CD4-positive, alpha-beta memory T cell (primary cell): Measurements from ENCODE around the gene TMC3. TPM values are rescaled to one million over a fixed set of nuclear protein-coding genes. Genes with fewer than 3 reads are reported as not detected.
"Not testable (repeated sequence)": the region's sequence is repeated elsewhere in the genome, so short reads cannot be mapped to it uniquely, and the experiment has no call there.

ENCODE experiments used
- CTCF ChIA-PET: fragments of 350-600 bp; sonication (Branson Sonifier 250); formaldehyde crosslinking; loops from one replicate; lab custom pipeline; 2021; ENCODE audit warnings: inconsistent platforms; ENCODE audit not compliant: partially characterized antibody; lab: Charles Lee
- POLR2A ChIA-PET: fragments of 350-600 bp; sonication (Branson Sonifier 250); formaldehyde crosslinking; loops from one replicate; lab custom pipeline; 2021; ENCODE audit not compliant: partially characterized antibody; lab: Charles Lee
- DNase-seq, 5 donors: peaks; one replicate each; pipeline versions ENCODE4 v3.0.0 to v3.0.0-alpha.2; 2020 to 2022; ENCODE audit warnings: mixed read lengths in 1 of 5
- H3K27ac ChIP-seq: one replicate; pipeline ENCODE4 v1.7.0; 2013; ENCODE audit warnings: low read depth, low read length
- H3K27me3 ChIP-seq: 2 replicates; pipeline ENCODE4 v1.7.0; 2013; ENCODE audit warnings: mild to moderate bottlenecking, low read length, moderate library complexity; ENCODE audit not compliant: insufficient read depth
- H3K36me3 ChIP-seq: 2 replicates; pipeline ENCODE4 v1.7.0; 2013; ENCODE audit warnings: mild to moderate bottlenecking, low read length, moderate library complexity; ENCODE audit not compliant: insufficient read depth
- H3K4me1 ChIP-seq: 2 replicates; pipeline ENCODE4 v1.7.0; 2013; ENCODE audit warnings: mild to moderate bottlenecking, low read length, moderate library complexity; ENCODE audit not compliant: insufficient read depth
- H3K4me3 ChIP-seq, 2 donors: one replicate each; pipeline ENCODE4 v1.7.0; 2013; ENCODE audit warnings: low read length in 2 of 2, mild to moderate bottlenecking in 1 of 2
- H3K9me3 ChIP-seq, 2 donors: one replicate each; pipeline ENCODE4 v1.7.0; 2013; ENCODE audit warnings: low read length in 2 of 2, control low read depth in 1 of 2; ENCODE audit not compliant: control insufficient read depth in 1 of 2
- H3K27ac Mint-ChIP-seq, 7 donors: one replicate each; pipeline ENCODE4 v1.8.0; 2020 to 2021; ENCODE audit warnings: mixed read lengths in 7 of 7, mild to moderate bottlenecking in 6 of 7, inconsistent platforms in 3 of 7, moderate library complexity in 3 of 7
- H3K27me3 Mint-ChIP-seq, 2 donors: one replicate each; pipeline ENCODE4 v1.8.0; 2020 to 2021; ENCODE audit warnings: mixed read lengths in 2 of 2
- H3K36me3 Mint-ChIP-seq, 2 donors: one replicate each; pipeline ENCODE4 v1.8.0; 2020 to 2021; ENCODE audit warnings: mixed read lengths in 2 of 2, inconsistent platforms in 1 of 2, mild to moderate bottlenecking in 1 of 2
- H3K4me1 Mint-ChIP-seq, 4 donors: one replicate each; pipeline ENCODE4 v1.8.0; 2020 to 2021; ENCODE audit warnings: mixed read lengths in 4 of 4, mild to moderate bottlenecking in 1 of 4
- H3K4me3 Mint-ChIP-seq, 8 donors: one replicate each; pipeline ENCODE4 v1.8.0; 2020 to 2021; ENCODE audit warnings: mixed read lengths in 8 of 8, mild to moderate bottlenecking in 7 of 8, moderate library complexity in 6 of 8, inconsistent platforms in 3 of 8
- H3K9me3 Mint-ChIP-seq, 8 donors: one replicate each; pipeline ENCODE4 v1.8.0; 2020 to 2021; ENCODE audit warnings: mixed read lengths in 8 of 8, mild to moderate bottlenecking in 5 of 8, inconsistent platforms in 3 of 8, moderate library complexity in 1 of 8
- intact Hi-C: fragments of 100-400 bp; cut with micrococcal nuclease; formaldehyde crosslinking; loops from one replicate; pipeline ENCODE4 v1.15.1; 2023
- polyA plus RNA-seq, 2 donors: library from polyadenylated mRNA; unstranded; fragments of 300-500 nt; fragmentation: Illumina TruSeq; gene quantifications; one replicate each; pipeline ENCODE4 v1.2.3, GENCODE V29; 2021
- total RNA-seq, 2 experiments: library from RNA; stranded (reverse); gene quantifications; one replicate each; pipeline ENCODE4 v1.2.3, GENCODE V29; 2021

Gene TMC3
- total RNA-seq (not detected), polyA plus RNA-seq (under 1 TPM in 1 of 2 donors, not detected in 1; 0.05 TPM)

- Mint-ChIP-seq H3K4me1 (no peaks in the 10 kb centered on the region), H3K27me3 (peaks cover 0 to 2% of the 10 kb centered on the region in 2 donors), H3K36me3 (no peaks in the 10 kb centered on the region), H3K4me3 (no peak within 1 kb of the TSS), H3K9me3 (no peaks in the 10 kb centered on the region), H3K27ac (no peak within 1 kb of the TSS)
- Histone ChIP-seq H3K4me1 (no peaks in the 10 kb centered on the region), H3K27ac (no peak within 1 kb of the TSS), H3K36me3 (no peaks in the 10 kb centered on the region), H3K9me3 (no peaks in the 10 kb centered on the region), H3K27me3 (no peaks in the 10 kb centered on the region), H3K4me3 (no peak within 1 kb of the TSS)
- intact Hi-C loops, result no loop called here
- ChIA-PET CTCF (interaction anchor here (1.0 kb wide), 1 partner anchor 108 kb away, joined by 3 read pairs; no protein-coding TSS in a partner anchor), POLR2A (no interaction called here)
- DNase-seq, result no peak
These were observed at the start of gene TMC3 for GRCh38 chr15:81373775-81374395. TMC3 (minus strand) TSS chr15:81374213; CDS start chr15:81374077, 136 bp downstream.

- no peaks in the 10 kb centered on the region for H3K36me3 ChIP-seq
- no peak overlapping the region for H3K27ac ChIP-seq
- no peak for DNase-seq
- intact Hi-C loops, result no loop called here
- H3K4me1 ChIP-seq, result no peaks in the 10 kb centered on the region
- CTCF ChIA-PET, result interaction anchor here (2.8 to 3.5 kb wide), 2 partner anchors 12 to 155 kb away, joined by 14 to 19 read pairs; no protein-coding TSS in a partner anchor
- H3K9me3 ChIP-seq, result no peaks in the 10 kb centered on the region
- H3K9me3 Mint-ChIP-seq, result no peaks in the 10 kb centered on the region
- no peaks in the 10 kb centered on the region for H3K4me1 Mint-ChIP-seq
- no peak overlapping the region for H3K27ac Mint-ChIP-seq
- no peak overlapping the region for H3K4me3 ChIP-seq
- no peak overlapping the region for H3K4me3 Mint-ChIP-seq
- H3K27me3 ChIP-seq, result peaks cover 1% of the 10 kb centered on the region
- no peaks in the 10 kb centered on the region for H3K36me3 Mint-ChIP-seq
- POLR2A ChIA-PET, result no interaction called here
- peaks cover 3 to 8% of the 10 kb centered on the region in 2 donors for H3K27me3 Mint-ChIP-seq
These were observed 47.4 kb upstream of the TMC3 start for GRCh38 chr15:81421461-81421860.

- Mint-ChIP-seq H3K27ac (no peak overlapping the region), H3K36me3 (no peaks in the 10 kb centered on the region), H3K9me3 (no peaks in the 10 kb centered on the region), H3K4me1 (peaks cover 0 to 6% (median 5%) of the 10 kb centered on the region in 4 donors), H3K27me3 (peaks cover 5 to 14% of the 10 kb centered on the region in 2 donors), H3K4me3 (no peak overlapping the region)
- Histone ChIP-seq H3K4me3 (no peak overlapping the region), H3K27ac (no peak overlapping the region), H3K27me3 (peaks cover 3% of the 10 kb centered on the region), H3K36me3 (no peaks in the 10 kb centered on the region), H3K4me1 (peaks cover 7% of the 10 kb centered on the region), H3K9me3 (no peaks in the 10 kb centered on the region)
- CTCF ChIA-PET, result interaction anchor here (2.8 to 3.5 kb wide), 2 partner anchors 10 to 153 kb away, joined by 14 to 19 read pairs; no protein-coding TSS in a partner anchor
- DNase-seq, result no peak
- POLR2A ChIA-PET, result no interaction called here
- intact Hi-C loops, result no loop called here
These were observed 45.4 kb upstream of the TMC3 start for GRCh38 chr15:81419332-81419943.

- no peaks in the 10 kb centered on the region for H3K36me3 ChIP-seq
These were observed 44.9 kb upstream of the TMC3 start for GRCh38 chr15:81418891-81419290.

GRCh38 chr15:81418444-81418843, 44.4 kb upstream of the TMC3 start:
- Mint-ChIP-seq H3K9me3 (no peaks in the 10 kb centered on the region), H3K27me3 (peaks cover 8 to 18% of the 10 kb centered on the region in 2 donors), H3K36me3 (no peaks in the 10 kb centered on the region), H3K4me3 (no peak overlapping the region), H3K4me1 (peaks cover 0 to 8% (median 7%) of the 10 kb centered on the region in 4 donors), H3K27ac (no peak overlapping the region)
- H3K27me3 ChIP-seq, result peaks cover 3% of the 10 kb centered on the region
- H3K36me3 ChIP-seq, result no peaks in the 10 kb centered on the region
- ChIA-PET POLR2A (no interaction called here), CTCF (no interaction called here)
- intact Hi-C loops, result no loop called here
- DNase-seq, result no peak
- peaks cover 8% of the 10 kb centered on the region for H3K4me1 ChIP-seq
- no peaks in the 10 kb centered on the region for H3K9me3 ChIP-seq
- H3K27ac ChIP-seq, result no peak overlapping the region
- H3K4me3 ChIP-seq, result no peak overlapping the region

More at GRCh38 chr15:81418891-81419290, 44.9 kb upstream of the TMC3 start:
- Mint-ChIP-seq H3K9me3 (no peaks in the 10 kb centered on the region), H3K36me3 (no peaks in the 10 kb centered on the region), H3K27me3 (peaks cover 8 to 17% of the 10 kb centered on the region in 2 donors), H3K4me3 (no peak overlapping the region), H3K4me1 (peaks cover 0 to 8% (median 7%) of the 10 kb centered on the region in 4 donors), H3K27ac (no peak overlapping the region)
- no peak overlapping the region for H3K27ac ChIP-seq
- DNase-seq, result no peak
- intact Hi-C loops, result no loop called here
- H3K4me3 ChIP-seq, result no peak overlapping the region
- peaks cover 8% of the 10 kb centered on the region for H3K4me1 ChIP-seq
- ChIA-PET CTCF (interaction anchor here (3.5 kb wide), 1 partner anchor 153 kb away, joined by 19 read pairs; no protein-coding TSS in a partner anchor), POLR2A (no interaction called here)
- H3K27me3 ChIP-seq, result peaks cover 3% of the 10 kb centered on the region
- no peaks in the 10 kb centered on the region for H3K9me3 ChIP-seq

- Mint-ChIP-seq H3K4me1 (peaks cover 0 to 14% (median 11%) of the 10 kb centered on the region in 4 donors), H3K4me3 (peak overlapping the region in 7 of 8 donors; percentile 11 to 57 (median 37)), H3K27me3 (peaks cover 9 to 28% of the 10 kb centered on the region in 2 donors), H3K27ac (peak overlapping the region in 1 of 7 donors; percentile 21)
- POLR2A ChIA-PET, DNase-seq, H3K27me3 ChIP-seq, H3K4me3 ChIP-seq, H3K36me3 Mint-ChIP-seq, H3K4me1 ChIP-seq, H3K9me3 Mint-ChIP-seq, intact Hi-C loops, H3K36me3 ChIP-seq, H3K9me3 ChIP-seq, H3K27ac ChIP-seq: not testable (repeated sequence)
- CTCF ChIA-PET, result interaction anchor here (0.9 to 1.4 kb wide), 3 partner anchors 13 to 148 kb away, joined by 3 to 4 read pairs (median 3); no protein-coding TSS in a partner anchor
These were observed 40.4 kb upstream of the TMC3 start for GRCh38 chr15:81414274-81414968.

GRCh38 chr15:81413851-81414250, 39.8 kb upstream of the TMC3 start:
- Histone ChIP-seq H3K27me3 (peaks cover 3% of the 10 kb centered on the region), H3K36me3 (no peaks in the 10 kb centered on the region), H3K4me1 (peaks cover 8% of the 10 kb centered on the region), H3K9me3 (no peaks in the 10 kb centered on the region), H3K27ac (no peak overlapping the region), H3K4me3 (no peak overlapping the region)
- peaks cover 9 to 24% of the 10 kb centered on the region in 2 donors for H3K27me3 Mint-ChIP-seq
- ChIA-PET POLR2A (no interaction called here), CTCF (interaction anchor here (0.9 to 1.4 kb wide), 3 partner anchors 12 to 148 kb away, joined by 3 to 4 read pairs (median 3); no protein-coding TSS in a partner anchor)
- H3K36me3 Mint-ChIP-seq, result no peaks in the 10 kb centered on the region
- intact Hi-C loops, result no loop called here
- H3K4me3 Mint-ChIP-seq, result no peak overlapping the region
- H3K4me1 Mint-ChIP-seq, result peaks cover 0 to 14% (median 11%) of the 10 kb centered on the region in 4 donors
- no peak for DNase-seq
- H3K9me3 Mint-ChIP-seq, result no peaks in the 10 kb centered on the region
- H3K27ac Mint-ChIP-seq, result no peak overlapping the region
